ENCODE data around the gene PRKRA.

DNA sequence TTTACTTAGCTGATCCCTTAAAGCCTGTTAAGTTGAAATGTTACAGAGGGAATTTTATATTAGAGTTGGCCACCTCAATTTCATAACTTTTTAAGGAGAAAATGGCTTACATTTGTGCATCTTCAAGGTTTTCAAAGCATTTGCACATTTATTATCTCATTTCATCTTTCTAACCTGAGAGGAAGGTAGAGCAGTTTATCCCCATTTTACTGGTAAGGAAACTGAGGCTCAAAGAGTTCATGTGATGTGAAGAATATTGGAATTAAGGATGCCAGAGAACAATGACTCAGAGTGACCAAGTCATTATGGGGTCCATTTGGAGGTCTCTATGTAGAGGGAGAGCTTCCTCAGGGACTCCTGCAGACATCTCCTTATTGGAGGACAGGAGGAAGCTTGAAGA, 35.0 kb downstream of the PRKRA start:
- TF ChIP-seq, protein P1, sequence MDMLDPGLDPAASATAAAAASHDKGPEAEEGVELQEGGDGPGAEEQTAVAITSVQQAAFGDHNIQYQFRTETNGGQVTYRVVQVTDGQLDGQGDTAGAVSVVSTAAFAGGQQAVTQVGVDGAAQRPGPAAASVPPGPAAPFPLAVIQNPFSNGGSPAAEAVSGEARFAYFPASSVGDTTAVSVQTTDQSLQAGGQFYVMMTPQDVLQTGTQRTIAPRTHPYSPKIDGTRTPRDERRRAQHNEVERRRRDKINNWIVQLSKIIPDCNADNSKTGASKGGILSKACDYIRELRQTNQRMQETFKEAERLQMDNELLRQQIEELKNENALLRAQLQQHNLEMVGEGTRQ (IDR thresholded peaks at IDR 0.05; ENCODE audit: borderline replicate concordance, low read depth, low read length), result no peak
- TF ChIP-seq, protein P2, sequence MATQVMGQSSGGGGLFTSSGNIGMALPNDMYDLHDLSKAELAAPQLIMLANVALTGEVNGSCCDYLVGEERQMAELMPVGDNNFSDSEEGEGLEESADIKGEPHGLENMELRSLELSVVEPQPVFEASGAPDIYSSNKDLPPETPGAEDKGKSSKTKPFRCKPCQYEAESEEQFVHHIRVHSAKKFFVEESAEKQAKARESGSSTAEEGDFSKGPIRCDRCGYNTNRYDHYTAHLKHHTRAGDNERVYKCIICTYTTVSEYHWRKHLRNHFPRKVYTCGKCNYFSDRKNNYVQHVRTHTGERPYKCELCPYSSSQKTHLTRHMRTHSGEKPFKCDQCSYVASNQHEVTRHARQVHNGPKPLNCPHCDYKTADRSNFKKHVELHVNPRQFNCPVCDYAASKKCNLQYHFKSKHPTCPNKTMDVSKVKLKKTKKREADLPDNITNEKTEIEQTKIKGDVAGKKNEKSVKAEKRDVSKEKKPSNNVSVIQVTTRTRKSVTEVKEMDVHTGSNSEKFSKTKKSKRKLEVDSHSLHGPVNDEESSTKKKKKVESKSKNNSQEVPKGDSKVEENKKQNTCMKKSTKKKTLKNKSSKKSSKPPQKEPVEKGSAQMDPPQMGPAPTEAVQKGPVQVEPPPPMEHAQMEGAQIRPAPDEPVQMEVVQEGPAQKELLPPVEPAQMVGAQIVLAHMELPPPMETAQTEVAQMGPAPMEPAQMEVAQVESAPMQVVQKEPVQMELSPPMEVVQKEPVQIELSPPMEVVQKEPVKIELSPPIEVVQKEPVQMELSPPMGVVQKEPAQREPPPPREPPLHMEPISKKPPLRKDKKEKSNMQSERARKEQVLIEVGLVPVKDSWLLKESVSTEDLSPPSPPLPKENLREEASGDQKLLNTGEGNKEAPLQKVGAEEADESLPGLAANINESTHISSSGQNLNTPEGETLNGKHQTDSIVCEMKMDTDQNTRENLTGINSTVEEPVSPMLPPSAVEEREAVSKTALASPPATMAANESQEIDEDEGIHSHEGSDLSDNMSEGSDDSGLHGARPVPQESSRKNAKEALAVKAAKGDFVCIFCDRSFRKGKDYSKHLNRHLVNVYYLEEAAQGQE (IDR thresholded peaks at IDR 0.05; ENCODE audit: low read depth, low read length), result no peak
- TF ChIP-seq CTCF (IDR thresholded peaks at IDR 0.05), result no peak

Data from SK-N-SH (cell line).